H1 (cell line): ENCODE data around the gene UBE2I. TPM values are rescaled to one million over a fixed set of nuclear protein-coding genes. Genes with fewer than 3 reads are reported as not detected.

ENCODE experiments used
- CTCF ChIA-PET: fragments of 300-600 bp; sonication (Branson Sonifier 250); formaldehyde crosslinking; loops from one replicate; lab custom pipeline; 2021; ENCODE audit not compliant: partially characterized antibody; lab: Charles Lee
- POLR2A ChIA-PET: fragments of 300-600 bp; sonication (Branson Sonifier 250); formaldehyde crosslinking; loops from one replicate; lab custom pipeline; 2021; ENCODE audit warnings: inconsistent platforms; ENCODE audit not compliant: partially characterized antibody; lab: Charles Lee
- DNase-seq, 2 experiments: peaks; one replicate each; pipeline versions ENCODE4 v3.0.0 to v3.0.0-alpha.2; 2010 to 2022; ENCODE audit warnings: low spot score in 2 of 2, low read depth in 1 of 2, mixed read lengths in 1 of 2
- FAIRE-seq: peaks from 2 replicates; lab custom pipeline; 2011; peaks lifted over from hg19 to GRCh38; lab: Jason Lieb, UNC
- H2AFZ ChIP-seq: 2 replicates; pipeline ENCODE4 v1.8.1; 2012; ENCODE audit warnings: low read length, inconsistent platforms
- H2AK5ac ChIP-seq: 2 replicates; pipeline ENCODE4 v1.6.1; 2013; ENCODE audit warnings: low read depth, low read length
- H2BK120ac ChIP-seq: replicated peaks from 2 replicates; pipeline ENCODE3; 2013; ENCODE audit warnings: low read depth, low read length, inconsistent platforms
- H2BK12ac ChIP-seq: 2 replicates; pipeline ENCODE4 v1.6.1; 2013; ENCODE audit warnings: low read depth, low read length
- H2BK15ac ChIP-seq: 2 replicates; pipeline ENCODE4 v1.6.1; 2013; ENCODE audit warnings: low read length
- H2BK20ac ChIP-seq: 2 replicates; pipeline ENCODE4 v1.6.1; 2013; ENCODE audit warnings: low read length
- H2BK5ac ChIP-seq: 2 replicates; pipeline ENCODE4 v1.6.1; 2013; ENCODE audit warnings: low read depth, low read length
- H3K14ac ChIP-seq: 2 replicates; pipeline ENCODE4 v1.6.1; 2013; ENCODE audit warnings: inconsistent platforms; ENCODE audit not compliant: insufficient read length
- H3K18ac ChIP-seq: 2 replicates; pipeline ENCODE4 v1.6.1; 2013; ENCODE audit warnings: low read length; ENCODE audit errors: extremely low read depth
- H3K23ac ChIP-seq: 2 replicates; pipeline ENCODE4 v1.6.1; 2013; ENCODE audit warnings: inconsistent platforms; ENCODE audit not compliant: insufficient read length
- H3K23me2 ChIP-seq: 2 replicates; pipeline ENCODE4 v1.6.1; 2013; ENCODE audit warnings: low read depth, low read length
- H3K27ac ChIP-seq: 2 replicates; pipeline ENCODE4 v1.6.1; 2011; ENCODE audit warnings: low read depth, low read length, inconsistent platforms
- H3K27me3 ChIP-seq, 4 experiments: replicated peaks in 1 of 4; 1 replicate in 1 of 4; 2 replicates in 3 of 4; pipeline versions ENCODE4 v1.6.1 to v1.8.1; 2011 to 2013; ENCODE audit warnings: low read length in 3 of 4, mild to moderate bottlenecking in 3 of 4, inconsistent platforms in 2 of 4, mixed read lengths in 2 of 4, moderate library complexity in 1 of 4; ENCODE audit not compliant: control insufficient read depth in 3 of 4, insufficient read depth in 3 of 4; ENCODE audit errors: extremely low read depth in 1 of 4
- H3K36me3 ChIP-seq, 4 experiments: 2 replicates each; pipeline versions ENCODE4 v1.6.1 to v1.8.1; 2011 to 2013; ENCODE audit warnings: mild to moderate bottlenecking in 4 of 4, low read length in 3 of 4, moderate library complexity in 2 of 4, control low read depth in 1 of 4, inconsistent platforms in 1 of 4; ENCODE audit not compliant: insufficient read depth in 4 of 4, control insufficient read depth in 2 of 4
- H3K4ac ChIP-seq: replicated peaks from 2 replicates; pipeline ENCODE3; 2013; ENCODE audit warnings: low read length, low read depth, mixed read lengths, inconsistent platforms; ENCODE audit not compliant: insufficient read length
- H3K4me1 ChIP-seq, 4 experiments: replicated peaks in 1 of 4; 1 replicate in 1 of 4; 2 replicates in 3 of 4; pipeline versions ENCODE4 v1.6.1 to v1.8.1; 2011 to 2013; ENCODE audit warnings: low read length in 3 of 4, inconsistent platforms in 2 of 4, mixed read lengths in 1 of 4; ENCODE audit not compliant: insufficient read depth in 4 of 4, control insufficient read depth in 3 of 4
- H3K4me2 ChIP-seq, 2 experiments: 2 replicates each; pipeline versions ENCODE4 v1.6.1 to v1.8.1; 2011 to 2013; ENCODE audit warnings: low read depth in 2 of 2, low read length in 2 of 2, control low read depth in 1 of 2, inconsistent platforms in 1 of 2, mild to moderate bottlenecking in 1 of 2; ENCODE audit not compliant: insufficient read depth in 1 of 2
- H3K4me3 ChIP-seq, 4 experiments: fragments of 200-600, 300-600 bp in 1 of 4; sonication (generic), shearing (Covaris generic), sonication (Bioruptor Twin) in 1 of 4; 2 replicates each; pipeline versions ENCODE4 v1.5.1 to v1.8.1; 2011 to 2016; ENCODE audit warnings: low read length in 4 of 4, low read depth in 3 of 4, control low read depth in 2 of 4, inconsistent platforms in 2 of 4, mild to moderate bottlenecking in 2 of 4, mixed read lengths in 1 of 4, moderate library complexity in 1 of 4; ENCODE audit not compliant: insufficient read depth in 2 of 4; ENCODE audit errors: extremely low read depth in 1 of 4
- H3K56ac ChIP-seq: replicated peaks from 2 replicates; pipeline ENCODE3; 2013; ENCODE audit warnings: low read depth, mild to moderate bottlenecking, mixed read lengths, low read length, inconsistent platforms; ENCODE audit not compliant: insufficient read length
- H3K79me1 ChIP-seq: 2 replicates; pipeline ENCODE4 v1.6.1; 2013; ENCODE audit warnings: low read depth, low read length, control low read depth
- H3K79me2 ChIP-seq, 2 experiments: 2 replicates each; pipeline versions ENCODE4 v1.6.1 to v1.8.1; 2012 to 2013; ENCODE audit warnings: low read length in 2 of 2, mild to moderate bottlenecking in 2 of 2, inconsistent platforms in 1 of 2; ENCODE audit not compliant: insufficient read depth in 2 of 2, control insufficient read depth in 1 of 2
- H3K9ac ChIP-seq, 4 experiments: replicated peaks in 1 of 4; 1 replicate in 1 of 4; 2 replicates in 3 of 4; pipeline versions ENCODE4 v1.6.1 to v1.8.1; 2011 to 2013; ENCODE audit warnings: low read depth in 3 of 4, low read length in 3 of 4, control low read depth in 2 of 4, mild to moderate bottlenecking in 2 of 4, moderate library complexity in 2 of 4, inconsistent platforms in 1 of 4; ENCODE audit errors: extremely low read depth in 1 of 4
- H3K9me3 ChIP-seq, 2 experiments: 2 replicates each; pipeline versions ENCODE4 v1.6.1 to v1.8.1; 2012 to 2013; ENCODE audit warnings: mild to moderate bottlenecking in 2 of 2, moderate library complexity in 2 of 2, control low read depth in 1 of 2, inconsistent platforms in 1 of 2, low read depth in 1 of 2, low read length in 1 of 2, mixed read lengths in 1 of 2; ENCODE audit not compliant: insufficient read depth in 2 of 2
- H4K20me1 ChIP-seq, 2 experiments: replicated peaks in 1 of 2; 2 replicates each; pipeline versions ENCODE3 to v1.8.1; 2011 to 2013; ENCODE audit warnings: inconsistent platforms in 2 of 2, low read length in 2 of 2, mild to moderate bottlenecking in 1 of 2; ENCODE audit not compliant: insufficient read depth in 2 of 2, control insufficient read depth in 1 of 2
- H4K5ac ChIP-seq: 2 replicates; pipeline ENCODE4 v1.6.1; 2013; ENCODE audit warnings: low read length, low read depth, mixed read lengths, inconsistent platforms; ENCODE audit not compliant: insufficient read length
- H4K8ac ChIP-seq: 2 replicates; pipeline ENCODE4 v1.8.0; 2013; ENCODE audit warnings: mild to moderate bottlenecking, moderate library complexity, low read length, inconsistent platforms; ENCODE audit not compliant: insufficient read depth; ENCODE audit errors: extremely low read depth
- H4K91ac ChIP-seq: replicated peaks from 2 replicates; pipeline ENCODE3; 2013; ENCODE audit warnings: low read length, mixed read lengths, inconsistent platforms; ENCODE audit not compliant: insufficient read length
- EGR1 ChIP-seq: IDR thresholded peaks from 2 replicates; pipeline ENCODE4 v1.6.1; 2011; ENCODE audit warnings: low read depth, low read length, borderline replicate concordance
- SAP30 ChIP-seq: fragments of 300-600 bp; sonication (generic); IDR thresholded peaks from 2 replicates; pipeline ENCODE4 v1.7.1; 2012; ENCODE audit warnings: low read length, moderate library complexity, mild to moderate bottlenecking, inconsistent platforms; ENCODE audit not compliant: insufficient read depth, insufficient replicate concordance
- SIRT6 ChIP-seq: IDR thresholded peaks from one replicate; pipeline ENCODE4 v1.7.1; 2012; ENCODE audit warnings: low read length, inconsistent platforms
- SIX5 ChIP-seq: IDR thresholded peaks from 2 replicates; pipeline ENCODE4 v1.6.1; 2011; ENCODE audit warnings: mild to moderate bottlenecking, low read depth, low read length
- SP1 ChIP-seq: IDR thresholded peaks from 2 replicates; pipeline ENCODE4 v1.6.1; 2011; ENCODE audit warnings: low read depth, low read length
- SUZ12 ChIP-seq: fragments of 200-600 bp; sonication (generic); IDR thresholded peaks from 2 replicates; pipeline ENCODE4 v1.6.1; 2012; ENCODE audit warnings: mild to moderate bottlenecking, inconsistent platforms, low read length, moderate library complexity, mixed read lengths
- WGBS, 2 experiments: shearing (Covaris generic) in 1 of 2; methylation state at CpG; one replicate each; pipeline versions ENCODE4 v1.1.6 to v1.1.7; 2013 to 2015; ENCODE audit warnings: low lambda C conversion rate in 2 of 2, mixed read lengths in 2 of 2, inconsistent platforms in 1 of 2, low coverage in 1 of 2, missing lambda C conversion rate in 1 of 2; ENCODE audit not compliant: insufficient replicate concordance in 2 of 2, insufficient coverage in 1 of 2, insufficient read length in 1 of 2; ENCODE audit errors: extremely low coverage in 1 of 2, missing lambda C conversion rate in 1 of 2; 5-methylcytosine and 5-hydroxymethylcytosine counted together
- polyA plus RNA-seq, 7 experiments: library from polyadenylated mRNA; depleted of rRNA in 3 of 7; stranded (reverse) in 5 of 7; unstranded in 2 of 7; fragments of >200 nt in 5 of 7; fragments of 200-250 nt in 2 of 7; gene quantifications; 1 replicate in 5 of 7; 2 replicates in 1 of 7; 4 replicates in 1 of 7; pipeline versions ENCODE4 v1.2.1 to v1.2.3, GENCODE V29; 2011 to 2013; ENCODE audit warnings: missing spikeins in 2 of 7, mixed read lengths in 2 of 7
- total RNA-seq: library from RNA; stranded (reverse); fragmentation: NEBNext Ultra II Directional; extraction: Animal tissue kit (Norgen Biotek cat#: 25700); gene quantifications from 2 replicates; pipeline ENCODE4 v1.2.1, GENCODE V29; 2021
- TF ChIP-seq, protein P1 (sequence below): IDR thresholded peaks from 2 replicates; pipeline ENCODE4 v1.6.1; 2012; ENCODE audit warnings: inconsistent platforms

Gene UBE2I
- total and polyA plus RNA-seq, 2 of the 8 experiments (the other 6 are each of a cell fraction or from before 2014, with no cell fraction given) = 148 to 268 TPM

DNA sequence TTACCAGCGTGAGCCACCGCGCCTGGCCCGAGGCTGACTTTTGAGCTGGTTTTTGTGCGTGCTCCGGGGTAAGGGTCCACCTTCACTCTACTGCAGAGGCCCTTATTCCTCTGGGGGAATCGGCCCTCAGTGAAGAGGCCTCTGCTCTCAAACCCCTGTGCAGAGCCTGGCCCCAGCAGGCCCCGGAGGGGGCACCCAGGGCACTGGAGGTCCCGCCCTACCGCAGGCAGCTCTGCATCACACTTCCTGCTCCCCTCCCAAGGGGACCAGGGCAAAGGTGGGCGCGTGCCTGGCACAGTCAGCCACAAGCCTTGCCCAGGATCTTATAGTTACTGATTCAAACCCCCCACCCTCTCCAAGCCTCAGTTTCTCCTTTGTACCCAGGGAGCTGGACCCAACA lies 3.6 kb upstream of the UBE2I start:
- Histone ChIP-seq H2BK15ac (no peak overlapping the region), H3K79me2 (peaks cover 10 to 13% of the 10 kb centered on the region in 2 experiments), H2BK20ac (no peak overlapping the region), H3K36me3 (no peaks in the 10 kb centered on the region), H4K8ac (no peak overlapping the region), H2AFZ (no peak overlapping the region), H2BK5ac (no peak overlapping the region), H4K20me1 (peaks cover 7 to 8% of the 10 kb centered on the region in 2 experiments), H3K18ac (no peak overlapping the region), H3K9ac (no peak overlapping the region), H3K9me3 (no peaks in the 10 kb centered on the region), H3K79me1 (peaks cover 3% of the 10 kb centered on the region; the same call in 1 of the 2 replicates), H3K56ac (no peak overlapping the region), H4K91ac (no peak overlapping the region), H3K4me1 (peaks cover 0 to 14% (median 9%) of the 10 kb centered on the region in 4 experiments; a peak in 6 of 7 replicates), H2BK12ac (no peak overlapping the region), H4K5ac (no peak overlapping the region), H3K23ac (no peak overlapping the region), H2BK120ac (no peak overlapping the region), H3K4ac (no peak overlapping the region), H3K14ac (no peak overlapping the region), H3K4me2 (no peak overlapping the region), H3K27ac (no peak overlapping the region), H2AK5ac (no peak overlapping the region), H3K27me3 (no peaks in the 10 kb centered on the region)
- ChIA-PET CTCF (interaction anchor here (1.1 to 2.9 kb wide), 8 partner anchors 9 to 233 kb away, joined by 3 to 7 read pairs (median 4); no protein-coding TSS in a partner anchor), POLR2A (interaction anchor here (1.0 kb wide), 2 partner anchors 9 to 13 kb away, joined by 3 to 4 read pairs; no protein-coding TSS in a partner anchor)
- no peak for DNase-seq
- WGBS, 2 experiments = 84% methylated on average over 10 of the region's 12 CpGs; no CpG with 5 or more reads in 1 of the 2 experiments
- no peak for FAIRE-seq
- TF ChIP-seq SIRT6 (no peak), SP1 (no peak), SAP30 (no peak), EGR1 (no peak), SUZ12 (no peak), SIX5 (no peak)
- TF ChIP-seq, protein P1, sequence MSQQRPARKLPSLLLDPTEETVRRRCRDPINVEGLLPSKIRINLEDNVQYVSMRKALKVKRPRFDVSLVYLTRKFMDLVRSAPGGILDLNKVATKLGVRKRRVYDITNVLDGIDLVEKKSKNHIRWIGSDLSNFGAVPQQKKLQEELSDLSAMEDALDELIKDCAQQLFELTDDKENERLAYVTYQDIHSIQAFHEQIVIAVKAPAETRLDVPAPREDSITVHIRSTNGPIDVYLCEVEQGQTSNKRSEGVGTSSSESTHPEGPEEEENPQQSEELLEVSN = no peak
- TF ChIP-seq, all 59 proteins: peak for 0
- Histone ChIP-seq H3K4me3 (no peak overlapping the region), H3K23me2 (peaks cover 18% of the 10 kb centered on the region)
